HepG2 (cell line): Measurements from ENCODE around the gene UNC5CL. TPM values are rescaled to one million over a fixed set of nuclear protein-coding genes. Genes with fewer than 3 reads are reported as not detected.

Experiments used
- ASH2L ChIP-seq: fragments of 300-600, 200-600 bp; sonication (generic); IDR thresholded peaks from 2 replicates; pipeline ENCODE4 v1.7.0; 2017; ENCODE audit warnings: low read depth, mild to moderate bottlenecking, moderate library complexity, mixed read lengths, low read length; ENCODE audit not compliant: insufficient read length
- ATF1 ChIP-seq: IDR thresholded peaks from 2 replicates; pipeline ENCODE4 v1.6.1; 2016; ENCODE audit warnings: mild to moderate bottlenecking, control low read depth
- CREM ChIP-seq, 2 experiments: sonication (generic) in 1 of 2; formaldehyde crosslinking in 1 of 2; IDR thresholded peaks; 2 replicates each; pipeline versions ENCODE4 v1.4.0 to v1.6.1; 2016 to 2020; ENCODE audit warnings: antibody characterized with exemption in 1 of 2, mild to moderate bottlenecking in 1 of 2, missing genetic modification reagents in 1 of 2
- DPF2 ChIP-seq: sonication (generic); formaldehyde crosslinking; IDR thresholded peaks from 2 replicates; pipeline ENCODE4 v1.4.0; 2020; ENCODE audit warnings: mild to moderate bottlenecking, low read depth, missing genetic modification reagents, borderline replicate concordance
- HNF4G ChIP-seq, 2 experiments: sonication (generic) in 1 of 2; formaldehyde crosslinking in 1 of 2; IDR thresholded peaks; 2 replicates each; pipeline versions ENCODE4 v1.4.0 to v1.6.1; 2011 to 2020; ENCODE audit warnings: borderline replicate concordance in 2 of 2, low read depth in 2 of 2, mild to moderate bottlenecking in 2 of 2, low read length in 1 of 2, missing genetic modification reagents in 1 of 2, moderate library complexity in 1 of 2
- MBD4 ChIP-seq: IDR thresholded peaks from 2 replicates; pipeline ENCODE4 v1.6.1; 2012; ENCODE audit warnings: low read length, inconsistent platforms, borderline replicate concordance
- NFIC ChIP-seq: IDR thresholded peaks from 2 replicates; pipeline ENCODE4 v1.6.1; 2012; ENCODE audit warnings: mild to moderate bottlenecking, low read length, inconsistent platforms
- NR2F2 ChIP-seq: IDR thresholded peaks from 2 replicates; pipeline ENCODE4 v1.6.1; 2012; ENCODE audit warnings: low read depth, inconsistent platforms, borderline replicate concordance
- RARA ChIP-seq: IDR thresholded peaks from 2 replicates; pipeline ENCODE4 v1.6.1; 2016; ENCODE audit warnings: missing genetic modification reagents, missing compliant biosample characterization
- RELA ChIP-seq: sonication (generic); formaldehyde crosslinking; IDR thresholded peaks from 2 replicates; pipeline ENCODE4 v1.4.0; 2020; ENCODE audit warnings: missing genetic modification reagents
- TCF7 ChIP-seq: sonication (generic); IDR thresholded peaks from 2 replicates; pipeline ENCODE4 v1.6.1; 2016; ENCODE audit warnings: antibody characterized with exemption, low read depth
- TGIF2 ChIP-seq: IDR thresholded peaks from 2 replicates; pipeline ENCODE4 v1.6.1; 2016; ENCODE audit warnings: control low read depth, missing compliant biosample characterization
- ZBTB7B ChIP-seq: sonication (generic); formaldehyde crosslinking; IDR thresholded peaks from 2 replicates; pipeline ENCODE4 v1.4.0; 2020; ENCODE audit warnings: missing genetic modification reagents
- ZNF12 ChIP-seq: sonication (generic); formaldehyde crosslinking; IDR thresholded peaks from 2 replicates; pipeline ENCODE4 v1.5.0; 2020; ENCODE audit warnings: missing genetic modification reagents
- ZNF792 ChIP-seq: IDR thresholded peaks from 2 replicates; pipeline ENCODE4 v1.6.1; 2016
- polyA plus RNA-seq, 8 experiments: library from polyadenylated mRNA; depleted of rRNA in 3 of 8; stranded (reverse) in 7 of 8; unstranded in 1 of 8; fragments of >200 nt; fragmentation: Illumina TruSeq in 4 of 8; extraction: Trizol in 4 of 8; gene quantifications; 2 replicates each; pipeline versions ENCODE4 v1.2.1 to v1.2.3, GENCODE V29; 2011 to 2016; ENCODE audit warnings: low read depth in 4 of 8, missing spikeins in 1 of 8, mixed read lengths in 1 of 8; ENCODE audit not compliant: insufficient read depth in 1 of 8
- total RNA-seq, 5 experiments: library from RNA; depleted of rRNA; stranded (reverse); fragments of >200 nt; fragmentation: Illumina TruSeq; extraction: Trizol; gene quantifications; 2 replicates each; pipeline ENCODE4 v1.2.3, GENCODE V29; 2016; ENCODE audit warnings: low read depth in 1 of 5
- TF ChIP-seq, protein P1 (sequence below), 2 experiments: sonication (generic) in 1 of 2; formaldehyde crosslinking in 1 of 2; IDR thresholded peaks; 2 replicates each; pipeline versions ENCODE4 v1.4.0 to v1.6.1; 2016 to 2020; ENCODE audit warnings: borderline replicate concordance in 1 of 2, low read depth in 1 of 2, mild to moderate bottlenecking in 1 of 2, missing genetic modification reagents in 1 of 2
- TF ChIP-seq, protein P2 (sequence below): sonication (generic); formaldehyde crosslinking; IDR thresholded peaks from 2 replicates; pipeline ENCODE4 v1.8.0; 2022; ENCODE audit warnings: low read depth, missing genetic modification reagents
- TF ChIP-seq, protein P3 (sequence below): sonication (generic); formaldehyde crosslinking; IDR thresholded peaks from 2 replicates; pipeline ENCODE4 v1.4.0; 2020; ENCODE audit warnings: missing genetic modification reagents, borderline replicate concordance
- TF ChIP-seq, protein P4 (sequence below): sonication (generic); formaldehyde crosslinking; IDR thresholded peaks from 2 replicates; pipeline ENCODE4 v1.5.1; 2020; ENCODE audit warnings: mild to moderate bottlenecking, missing genetic modification reagents, moderate library complexity

UNC5CL gene
- total and polyA plus RNA-seq, 2 of the 13 experiments (the other 11 are each of a cell fraction or from before 2014, with no cell fraction given), result 2.4 to 2.5 TPM

DNA sequence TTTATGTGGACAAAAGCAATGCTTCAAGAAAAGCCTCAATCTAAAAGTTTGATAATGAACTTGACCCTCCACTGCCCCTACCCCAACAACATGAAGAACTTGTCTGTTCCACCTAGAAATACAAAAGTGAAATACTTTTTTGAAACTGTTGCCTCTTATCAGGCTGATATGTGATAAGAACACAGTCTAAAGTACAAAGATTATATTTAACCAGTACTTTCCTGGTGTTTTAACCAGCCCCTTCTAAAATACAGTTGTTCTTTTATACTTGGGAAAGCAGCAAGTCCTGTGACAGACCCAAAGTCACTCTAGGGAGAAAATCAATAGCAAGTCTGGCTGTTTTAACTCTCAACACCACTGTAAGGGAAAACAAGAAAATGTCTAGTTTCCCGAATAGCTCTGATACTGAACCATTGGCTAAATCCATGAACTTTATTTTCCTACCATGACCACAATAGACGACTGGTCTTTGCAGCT, 26.6 kb upstream of the UNC5CL start (continued):
- TF ChIP-seq, protein P1, sequence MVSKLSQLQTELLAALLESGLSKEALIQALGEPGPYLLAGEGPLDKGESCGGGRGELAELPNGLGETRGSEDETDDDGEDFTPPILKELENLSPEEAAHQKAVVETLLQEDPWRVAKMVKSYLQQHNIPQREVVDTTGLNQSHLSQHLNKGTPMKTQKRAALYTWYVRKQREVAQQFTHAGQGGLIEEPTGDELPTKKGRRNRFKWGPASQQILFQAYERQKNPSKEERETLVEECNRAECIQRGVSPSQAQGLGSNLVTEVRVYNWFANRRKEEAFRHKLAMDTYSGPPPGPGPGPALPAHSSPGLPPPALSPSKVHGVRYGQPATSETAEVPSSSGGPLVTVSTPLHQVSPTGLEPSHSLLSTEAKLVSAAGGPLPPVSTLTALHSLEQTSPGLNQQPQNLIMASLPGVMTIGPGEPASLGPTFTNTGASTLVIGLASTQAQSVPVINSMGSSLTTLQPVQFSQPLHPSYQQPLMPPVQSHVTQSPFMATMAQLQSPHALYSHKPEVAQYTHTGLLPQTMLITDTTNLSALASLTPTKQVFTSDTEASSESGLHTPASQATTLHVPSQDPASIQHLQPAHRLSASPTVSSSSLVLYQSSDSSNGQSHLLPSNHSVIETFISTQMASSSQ (IDR thresholded peaks at IDR 0.05; ENCODE audit: low read depth), result peak; percentile 59; the same call in 1 of the 2 replicates
- TF ChIP-seq, protein P1 (CRISPR knock-in tag; IDR thresholded peaks at IDR 0.05; ENCODE audit: borderline replicate concordance), result peak; percentile 79; the same call in 1 of the 2 replicates
- TF ChIP-seq MBD4 (peak; percentile 90), ZNF12 (CRISPR knock-in tag) (0 out of 2 replicates have a peak, but pooled peaks have one; percentile 7), TCF7 (peak; percentile 65; the same call in 1 of the 2 replicates), ATF1 (CRISPR knock-in tag) (peak; percentile 66; the same call in 1 of the 2 replicates), ZNF792 (CRISPR knock-in tag) (0 out of 2 replicates have a peak, but pooled peaks have one; percentile 64), TGIF2 (peak; percentile 41; the same call in 1 of the 2 replicates), RELA (CRISPR knock-in tag) (0 out of 2 replicates have a peak, but pooled peaks have one; percentile 33), RARA (peak; percentile 99), NFIC (peak; percentile 88), HNF4G (IDR thresholded peaks at IDR 0.05; ENCODE audit: borderline replicate concordance, low read depth, low read length) (peak; percentile 91), HNF4G (CRISPR knock-in tag; IDR thresholded peaks at IDR 0.05; ENCODE audit: borderline replicate concordance, low read depth) (no peak; the same call in 1 of the 2 replicates), ASH2L (peak; percentile 95), ZBTB7B (CRISPR knock-in tag) (peak; percentile 69; the same call in 1 of the 2 replicates), DPF2 (CRISPR knock-in tag) (peak; percentile 55; the same call in 1 of the 2 replicates), CREM (IDR thresholded peaks at IDR 0.05) (peak; percentile 92), CREM (CRISPR knock-in tag; IDR thresholded peaks at IDR 0.05) (no peak), NR2F2 (peak; percentile 84)
- TF ChIP-seq, protein P2, sequence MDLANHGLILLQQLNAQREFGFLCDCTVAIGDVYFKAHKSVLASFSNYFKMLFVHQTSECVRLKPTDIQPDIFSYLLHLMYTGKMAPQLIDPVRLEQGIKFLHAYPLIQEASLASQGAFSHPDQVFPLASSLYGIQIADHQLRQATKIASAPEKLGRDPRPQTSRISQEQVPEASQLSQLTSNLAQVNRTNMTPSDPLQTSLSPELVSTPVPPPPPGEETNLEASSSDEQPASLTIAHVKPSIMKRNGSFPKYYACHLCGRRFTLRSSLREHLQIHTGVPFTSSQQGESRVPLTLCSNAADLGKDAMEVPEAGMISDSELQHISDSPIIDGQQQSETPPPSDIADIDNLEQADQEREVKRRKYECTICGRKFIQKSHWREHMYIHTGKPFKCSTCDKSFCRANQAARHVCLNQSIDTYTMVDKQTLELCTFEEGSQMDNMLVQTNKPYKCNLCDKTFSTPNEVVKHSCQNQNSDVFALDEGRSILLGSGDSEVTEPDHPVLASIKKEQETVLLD (CRISPR knock-in tag), result 0 out of 2 replicates have a peak, but pooled peaks have one; percentile 37
- TF ChIP-seq, protein P3, sequence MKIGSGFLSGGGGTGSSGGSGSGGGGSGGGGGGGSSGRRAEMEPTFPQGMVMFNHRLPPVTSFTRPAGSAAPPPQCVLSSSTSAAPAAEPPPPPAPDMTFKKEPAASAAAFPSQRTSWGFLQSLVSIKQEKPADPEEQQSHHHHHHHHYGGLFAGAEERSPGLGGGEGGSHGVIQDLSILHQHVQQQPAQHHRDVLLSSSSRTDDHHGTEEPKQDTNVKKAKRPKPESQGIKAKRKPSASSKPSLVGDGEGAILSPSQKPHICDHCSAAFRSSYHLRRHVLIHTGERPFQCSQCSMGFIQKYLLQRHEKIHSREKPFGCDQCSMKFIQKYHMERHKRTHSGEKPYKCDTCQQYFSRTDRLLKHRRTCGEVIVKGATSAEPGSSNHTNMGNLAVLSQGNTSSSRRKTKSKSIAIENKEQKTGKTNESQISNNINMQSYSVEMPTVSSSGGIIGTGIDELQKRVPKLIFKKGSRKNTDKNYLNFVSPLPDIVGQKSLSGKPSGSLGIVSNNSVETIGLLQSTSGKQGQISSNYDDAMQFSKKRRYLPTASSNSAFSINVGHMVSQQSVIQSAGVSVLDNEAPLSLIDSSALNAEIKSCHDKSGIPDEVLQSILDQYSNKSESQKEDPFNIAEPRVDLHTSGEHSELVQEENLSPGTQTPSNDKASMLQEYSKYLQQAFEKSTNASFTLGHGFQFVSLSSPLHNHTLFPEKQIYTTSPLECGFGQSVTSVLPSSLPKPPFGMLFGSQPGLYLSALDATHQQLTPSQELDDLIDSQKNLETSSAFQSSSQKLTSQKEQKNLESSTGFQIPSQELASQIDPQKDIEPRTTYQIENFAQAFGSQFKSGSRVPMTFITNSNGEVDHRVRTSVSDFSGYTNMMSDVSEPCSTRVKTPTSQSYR (CRISPR knock-in tag), result peak; percentile 67; the same call in 1 of the 2 replicates
- TF ChIP-seq, protein P4, sequence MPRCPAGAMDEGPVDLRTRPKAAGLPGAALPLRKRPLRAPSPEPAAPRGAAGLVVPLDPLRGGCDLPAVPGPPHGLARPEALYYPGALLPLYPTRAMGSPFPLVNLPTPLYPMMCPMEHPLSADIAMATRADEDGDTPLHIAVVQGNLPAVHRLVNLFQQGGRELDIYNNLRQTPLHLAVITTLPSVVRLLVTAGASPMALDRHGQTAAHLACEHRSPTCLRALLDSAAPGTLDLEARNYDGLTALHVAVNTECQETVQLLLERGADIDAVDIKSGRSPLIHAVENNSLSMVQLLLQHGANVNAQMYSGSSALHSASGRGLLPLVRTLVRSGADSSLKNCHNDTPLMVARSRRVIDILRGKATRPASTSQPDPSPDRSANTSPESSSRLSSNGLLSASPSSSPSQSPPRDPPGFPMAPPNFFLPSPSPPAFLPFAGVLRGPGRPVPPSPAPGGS, result no peak
